B cell (primary cell): Measurements from ENCODE around the gene MAN1A2.

ENCODE experiments used
- CTCF ChIP-seq: fragments of 200-600 bp; IDR thresholded peaks from one replicate; pipeline ENCODE4 v1.8.0; 2022; ENCODE audit warnings: antibody characterized with exemption, mild to moderate bottlenecking
- EZH2 ChIP-seq: IDR thresholded peaks from 2 replicates; pipeline ENCODE4 v1.6.1; 2012; ENCODE audit warnings: borderline replicate concordance, low read depth, mild to moderate bottlenecking, moderate library complexity, low read length; ENCODE audit not compliant: insufficient read depth, poor library complexity, severe bottlenecking

- TF ChIP-seq CTCF (no peak), EZH2 (no peak)
Measured at GRCh38 chr1:117523111-117523510, 155.9 kb downstream of the MAN1A2 start.
